Mesothelial cell of epicardium (in vitro differentiated cells): ENCODE measurements around the gene TLL2. TPM values are rescaled to one million over a fixed set of nuclear protein-coding genes. Genes with fewer than 3 reads are reported as not detected.

Experiments used
- DNase-seq, 2 experiments: peaks; one replicate each; pipeline ENCODE4 v3.0.0; 2021; ENCODE audit warnings: low spot score in 2 of 2; ENCODE audit not compliant: unreplicated experiment in 2 of 2
- H3K27ac Mint-ChIP-seq: 2 replicates; pipeline ENCODE4 v1.8.0; 2021; ENCODE audit warnings: mixed read lengths
- H3K27me3 Mint-ChIP-seq: 2 replicates; pipeline ENCODE4 v1.8.0; 2021; ENCODE audit warnings: low read depth, mixed read lengths
- H3K36me3 Mint-ChIP-seq: 2 replicates; pipeline ENCODE4 v1.8.0; 2021; ENCODE audit warnings: mixed read lengths
- H3K4me1 Mint-ChIP-seq: 2 replicates; pipeline ENCODE4 v1.8.0; 2021; ENCODE audit warnings: mixed read lengths
- H3K4me3 Mint-ChIP-seq: 2 replicates; pipeline ENCODE4 v1.8.0; 2021; ENCODE audit warnings: mild to moderate bottlenecking, moderate library complexity, mixed read lengths
- H3K9me3 Mint-ChIP-seq: 2 replicates; pipeline ENCODE4 v1.8.0; 2021; ENCODE audit warnings: mixed read lengths
- total RNA-seq: library from RNA; stranded (reverse); gene quantifications from 3 replicates; pipeline ENCODE4 v1.2.1, GENCODE V29; 2021
- TF ChIP-seq, protein P1 (sequence below): fragments of 200-600 bp; sonication (generic); IDR thresholded peaks from one replicate; pipeline ENCODE4 v1.5.0; 2021; ENCODE audit warnings: antibody characterized with exemption; ENCODE audit not compliant: unreplicated experiment

TLL2 gene
- total RNA-seq, 1 donor from 2014 or later: 1.4 TPM

- Mint-ChIP-seq H3K9me3 (no peaks in the 10 kb centered on the region), H3K36me3 (no peaks in the 10 kb centered on the region), H3K27ac (no peak overlapping the region), H3K27me3 (peaks cover 9% of the 10 kb centered on the region), H3K4me3 (no peak overlapping the region), H3K4me1 (no peaks in the 10 kb centered on the region)
- TF ChIP-seq, protein P1, sequence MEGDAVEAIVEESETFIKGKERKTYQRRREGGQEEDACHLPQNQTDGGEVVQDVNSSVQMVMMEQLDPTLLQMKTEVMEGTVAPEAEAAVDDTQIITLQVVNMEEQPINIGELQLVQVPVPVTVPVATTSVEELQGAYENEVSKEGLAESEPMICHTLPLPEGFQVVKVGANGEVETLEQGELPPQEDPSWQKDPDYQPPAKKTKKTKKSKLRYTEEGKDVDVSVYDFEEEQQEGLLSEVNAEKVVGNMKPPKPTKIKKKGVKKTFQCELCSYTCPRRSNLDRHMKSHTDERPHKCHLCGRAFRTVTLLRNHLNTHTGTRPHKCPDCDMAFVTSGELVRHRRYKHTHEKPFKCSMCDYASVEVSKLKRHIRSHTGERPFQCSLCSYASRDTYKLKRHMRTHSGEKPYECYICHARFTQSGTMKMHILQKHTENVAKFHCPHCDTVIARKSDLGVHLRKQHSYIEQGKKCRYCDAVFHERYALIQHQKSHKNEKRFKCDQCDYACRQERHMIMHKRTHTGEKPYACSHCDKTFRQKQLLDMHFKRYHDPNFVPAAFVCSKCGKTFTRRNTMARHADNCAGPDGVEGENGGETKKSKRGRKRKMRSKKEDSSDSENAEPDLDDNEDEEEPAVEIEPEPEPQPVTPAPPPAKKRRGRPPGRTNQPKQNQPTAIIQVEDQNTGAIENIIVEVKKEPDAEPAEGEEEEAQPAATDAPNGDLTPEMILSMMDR: no peak
- DNase-seq: no peak
These were observed 193.8 kb downstream of the TLL2 start for GRCh38 chr10:96319754-96320474.

DNA sequence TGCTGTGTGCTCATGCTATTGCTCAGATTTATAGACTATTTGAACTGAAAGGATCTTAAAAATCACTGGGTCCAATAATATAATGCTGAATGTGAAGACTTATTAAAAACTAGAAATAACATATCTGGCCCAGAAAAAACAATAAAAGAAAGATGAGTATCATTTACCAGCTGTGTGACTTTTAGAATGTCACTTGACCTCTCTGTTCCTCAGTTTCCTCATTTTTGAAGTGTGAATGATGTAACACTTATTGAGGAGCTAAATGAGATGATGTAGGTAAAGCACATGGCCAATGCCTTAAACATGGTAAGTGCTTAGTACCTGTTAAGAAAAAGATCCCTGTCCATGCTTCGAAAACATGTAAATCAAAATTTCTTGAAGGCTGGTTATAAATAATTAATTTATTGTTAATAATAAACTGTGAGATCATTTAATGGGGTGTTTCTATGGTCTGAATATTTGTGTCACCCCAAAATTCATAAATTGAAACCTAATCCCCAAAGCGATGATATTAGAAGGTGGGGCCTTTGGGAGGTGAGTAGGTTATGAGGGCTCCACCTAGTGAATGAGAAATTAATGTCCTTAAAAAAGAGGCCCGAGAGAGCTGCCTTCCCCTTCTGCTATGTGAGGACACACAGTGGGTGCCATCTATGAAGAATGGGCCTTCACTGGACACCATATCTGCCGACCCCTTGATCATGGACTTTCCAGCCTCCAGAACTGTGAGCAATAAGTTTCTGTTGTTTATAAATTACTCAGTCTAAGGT lies 196.5 kb downstream of the TLL2 start:
- no peak for DNase-seq
- no peak overlapping the region for H3K27ac Mint-ChIP-seq
- H3K4me1 Mint-ChIP-seq: no peaks in the 10 kb centered on the region
- TF ChIP-seq, protein P1: no peak
- H3K36me3 Mint-ChIP-seq: no peaks in the 10 kb centered on the region
- H3K9me3 Mint-ChIP-seq: no peaks in the 10 kb centered on the region
- no peak overlapping the region for H3K4me3 Mint-ChIP-seq
- no peaks in the 10 kb centered on the region for H3K27me3 Mint-ChIP-seq

Other genes starting within 250 kb of the TLL2 start
- gene BLNK, start 242.4 kb downstream of the TLL2 start, total RNA-seq: 7.0 to 8.2 TPM (median 7.1 TPM) in 3 replicates
- gene DNTT, start 209.5 kb downstream of the TLL2 start, total RNA-seq: not detected in 3 replicates
- not detected in 3 replicates for gene OPALIN, start 154.9 kb downstream of the TLL2 start, total RNA-seq
- gene TM9SF3, start 73.1 kb upstream of the TLL2 start, total RNA-seq: 144 to 147 TPM (median 144 TPM) in 3 replicates
- gene PIK3AP1, start 206.6 kb upstream of the TLL2 start, total RNA-seq: 0.16 to 0.36 TPM (median 0.25 TPM) in 3 replicates